HCT116 (cell line): ENCODE data around the gene THOP1. TPM values are rescaled to one million over a fixed set of nuclear protein-coding genes. Genes with fewer than 3 reads are reported as not detected.

Experiments
- ATAC-seq: fragments of 200-7000 bp; cut with Tn5 transposase; 2 replicates; pipeline ENCODE4 v1.9.1; 2020; ENCODE audit warnings: mild to moderate bottlenecking, moderate library complexity
- BruUV-seq: library from RNA; stranded (reverse); fragments of 400-500 nt; replicated peaks from 2 replicates; lab custom pipeline; 2021; lab: Mats Ljungman, UMichigan
- CTCF ChIA-PET: fragments of 300-600 bp; sonication (Branson Sonifier 250); formaldehyde crosslinking; loops from one replicate; lab custom pipeline; 2021; ENCODE audit warnings: antibody characterized with exemption; lab: Charles Lee
- POLR2A ChIA-PET: fragments of 300-600, 350-600 bp; sonication (Branson Sonifier 250); formaldehyde crosslinking; loops from one replicate; lab custom pipeline; 2021; ENCODE audit warnings: antibody characterized with exemption; lab: Charles Lee
- RAD21 ChIA-PET, 2 experiments: fragments of 300-600 bp; sonication (Branson Sonifier 250); formaldehyde crosslinking; loops; one replicate each; lab custom pipeline; 2023; ENCODE audit warnings: low total read pairs in 2 of 2; ENCODE audit not compliant: uncharacterized antibody in 2 of 2, unreplicated experiment in 2 of 2, low non-redundant PET in 1 of 2; lab: Charles Lee
- DNase-seq: peaks from one replicate; pipeline ENCODE4 v3.0.0-alpha.2; 2010; ENCODE audit warnings: low read depth, low spot score
- H2AFZ ChIP-seq: fragments of 200-600 bp; shearing (Covaris generic), sonication (generic); 2 replicates; pipeline ENCODE4 v1.6.1; 2017; ENCODE audit warnings: low read depth, mixed run types, mixed read lengths, antibody characterized with exemption, low read length; ENCODE audit not compliant: poor library complexity, severe bottlenecking
- H3K27ac ChIP-seq: 2 replicates; pipeline ENCODE4 v1.5.1; 2012; ENCODE audit warnings: low read depth, low read length
- H3K27me3 ChIP-seq: fragments of 200-600 bp; sonication (generic); 2 replicates; pipeline ENCODE4 v1.6.1; 2016; ENCODE audit warnings: mixed run types, low read length, mixed read lengths; ENCODE audit not compliant: insufficient read depth
- H3K36me3 ChIP-seq, 2 experiments: fragments of 200-500 bp in 1 of 2; fragments of 200-600 bp in 1 of 2; sonication (Bioruptor generic) in 1 of 2; sonication (generic) in 1 of 2; 2 replicates each; pipeline versions ENCODE4 v1.5.1 to v1.6.1; 2014 to 2016; ENCODE audit warnings: low read length in 2 of 2, inconsistent platforms in 1 of 2, mixed read lengths in 1 of 2, mixed run types in 1 of 2; ENCODE audit not compliant: insufficient read depth in 2 of 2, control insufficient read depth in 1 of 2
- H3K4me1 ChIP-seq, 2 experiments: fragments of 200-600 bp in 1 of 2; sonication (generic) in 1 of 2; 2 replicates each; pipeline versions ENCODE4 v1.5.1 to v1.6.1; 2012 to 2017; ENCODE audit warnings: low read length in 2 of 2, inconsistent platforms in 1 of 2, mild to moderate bottlenecking in 1 of 2, mixed read lengths in 1 of 2, mixed run types in 1 of 2, moderate library complexity in 1 of 2; ENCODE audit not compliant: insufficient read depth in 2 of 2, control insufficient read depth in 1 of 2
- H3K4me2 ChIP-seq: fragments of 200-600 bp; sonication (generic); 2 replicates; pipeline ENCODE4 v1.6.1; 2017; ENCODE audit warnings: mixed run types, low read length, mixed read lengths
- H3K4me3 ChIP-seq, 2 experiments: fragments of 200-600 bp in 1 of 2; sonication (generic) in 1 of 2; replicated peaks in 1 of 2; 2 replicates each; pipeline ENCODE4 v1.5.1; 2011 to 2016; ENCODE audit warnings: low read length in 2 of 2, control low read depth in 1 of 2, low read depth in 1 of 2, mild to moderate bottlenecking in 1 of 2, mixed read lengths in 1 of 2, mixed run types in 1 of 2
- H3K79me2 ChIP-seq: fragments of 200-600 bp; sonication (generic); 2 replicates; pipeline ENCODE4 v1.6.1; 2017; ENCODE audit warnings: mild to moderate bottlenecking, mixed run types, low read length, moderate library complexity, mixed read lengths; ENCODE audit not compliant: insufficient read depth
- H3K9ac ChIP-seq: fragments of 200-600 bp; sonication (generic); 2 replicates; pipeline ENCODE4 v1.6.1; 2016; ENCODE audit warnings: low read length, mixed read lengths
- H3K9me2 ChIP-seq: fragments of 200-600 bp; sonication (generic), shearing (Covaris generic); 2 replicates; pipeline ENCODE4 v1.6.1; 2017; ENCODE audit warnings: mixed run types, mild to moderate bottlenecking, moderate library complexity; ENCODE audit not compliant: insufficient read depth
- H3K9me3 ChIP-seq, 2 experiments: fragments of 200-500 bp in 1 of 2; fragments of 200-600 bp in 1 of 2; sonication (Bioruptor generic) in 1 of 2; sonication (generic) in 1 of 2; 2 replicates each; pipeline ENCODE4 v1.6.1; 2014 to 2017; ENCODE audit warnings: low read length in 2 of 2, mixed read lengths in 2 of 2, inconsistent platforms in 1 of 2, low read depth in 1 of 2, mild to moderate bottlenecking in 1 of 2, mixed run types in 1 of 2, moderate library complexity in 1 of 2; ENCODE audit not compliant: control insufficient read depth in 1 of 2, insufficient read depth in 1 of 2
- H4K20me1 ChIP-seq: fragments of 200-600 bp; sonication (generic), shearing (Covaris generic); 2 replicates; pipeline ENCODE4 v1.6.1; 2017; ENCODE audit warnings: mixed run types, mild to moderate bottlenecking, moderate library complexity; ENCODE audit not compliant: insufficient read depth
- CBX3 ChIP-seq: IDR thresholded peaks from 2 replicates; pipeline ENCODE4 v1.6.1; 2012; ENCODE audit warnings: low read depth
- RAD21 ChIP-seq: IDR thresholded peaks from 2 replicates; pipeline ENCODE4 v1.6.1; 2012; ENCODE audit warnings: low read depth, mild to moderate bottlenecking
- REST ChIP-seq: IDR thresholded peaks from 2 replicates; pipeline ENCODE4 v1.6.1; 2012; ENCODE audit warnings: low read depth
- ZFX ChIP-seq: fragments of 450-650 bp; IDR thresholded peaks from 2 replicates; pipeline ENCODE4 v1.6.1; 2017
- ZNF274 ChIP-seq: fragments of 200-500 bp; sonication (Bioruptor generic); IDR thresholded peaks from 2 replicates; pipeline ENCODE4 v1.6.1; 2014; ENCODE audit warnings: mild to moderate bottlenecking, low read depth, low read length, inconsistent platforms
- intact Hi-C: fragments of 100-400 bp; cut with micrococcal nuclease; formaldehyde crosslinking; loops from 2 replicates; pipeline ENCODE4 v1.10.0; 2022
- total RNA-seq: library from RNA; stranded (reverse); gene quantifications from one replicate; pipeline ENCODE4 v1.2.1, GENCODE V29; 2021; ENCODE audit not compliant: unreplicated experiment
- TF ChIP-seq, protein P1 (sequence below), 3 experiments: fragments of 200-600 bp in 1 of 3; sonication (generic) in 1 of 3; IDR thresholded peaks in 2 of 3; conservative IDR thresholded peaks in 1 of 3; 2 replicates each; pipeline ENCODE4 v1.5.1; 2012 to 2017; ENCODE audit warnings: low read depth in 2 of 3, low read length in 2 of 3, antibody characterized with exemption in 1 of 3, borderline replicate concordance in 1 of 3, control low read depth in 1 of 3, mild to moderate bottlenecking in 1 of 3, mixed read lengths in 1 of 3, mixed run types in 1 of 3, moderate library complexity in 1 of 3; ENCODE audit not compliant: insufficient read depth in 1 of 3

Gene THOP1
- total RNA-seq, 1 experiment from 2014 or later, result 201 TPM

- CTCF ChIA-PET, result interaction anchor here (0.9 to 1.7 kb wide), 3 partner anchors 9 to 46 kb away, joined by 3 to 5 read pairs (median 5); no protein-coding TSS in a partner anchor
- peak overlapping the region; percentile 67; the same call in 1 of the 2 replicates for H3K27ac ChIP-seq
- peaks cover 0 to 3% of the 10 kb centered on the region in 2 experiments; a peak in 1 of 4 replicates for H3K9me3 ChIP-seq
- TF ChIP-seq ZFX, result 0 out of 2 replicates have a peak, but pooled peaks have one; percentile 18
- no peak for TF ChIP-seq REST
- no peak for DNase-seq
- no peaks in the 10 kb centered on the region for H3K36me3 ChIP-seq
- peak overlapping the region; percentile 56 for H3K9ac ChIP-seq
- H3K79me2 ChIP-seq, result no peaks in the 10 kb centered on the region; the same call in 1 of the 2 replicates
- peak; percentile 20 for ATAC-seq
- no TSS peak for BruUV-seq
- peak overlapping the region; percentile 87 for H3K4me2 ChIP-seq
- H2AFZ ChIP-seq, result no peak overlapping the region
- intact Hi-C loops, result loop anchor here (10.0 kb wide), 1 partner anchor 93 kb away; no protein-coding TSS in a partner anchor
- H3K27me3 ChIP-seq, result no peaks in the 10 kb centered on the region
- RAD21 ChIA-PET, result no interaction called here
- H3K9me2 ChIP-seq, result no peaks in the 10 kb centered on the region
- peaks cover 0 to 12% of the 10 kb centered on the region in 2 experiments; a peak in 2 of 4 replicates for H3K4me1 ChIP-seq
- H3K4me3 ChIP-seq, result peak overlapping the region; percentile 53 to 64
- H4K20me1 ChIP-seq, result no peaks in the 10 kb centered on the region
- POLR2A ChIA-PET, result no interaction called here
These were observed 56.7 kb downstream of the THOP1 start for GRCh38 chr19:2841855-2842574.

DNA sequence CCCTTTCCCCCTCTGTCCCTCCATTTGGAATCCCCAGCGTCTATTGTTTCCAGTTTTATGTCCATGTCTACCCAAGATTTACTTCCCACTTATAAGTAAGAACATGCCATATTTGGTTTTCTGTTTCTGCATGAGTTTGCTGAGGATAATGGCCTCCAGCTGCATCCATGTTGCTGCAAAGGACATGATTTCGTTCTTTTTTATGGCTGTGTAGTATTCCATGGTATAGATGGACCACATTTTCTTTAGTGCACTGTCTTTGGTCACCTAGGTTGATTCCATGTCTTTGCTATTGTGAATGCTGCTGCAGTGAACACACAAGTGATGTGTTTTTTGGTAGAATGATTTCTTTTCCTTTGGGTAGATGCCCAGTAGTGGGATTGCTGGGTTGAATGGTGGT is 59.8 kb downstream of the THOP1 start:
- H3K36me3 ChIP-seq, result no peaks in the 10 kb centered on the region
- RAD21 ChIA-PET, result no interaction called here
- H3K9me2 ChIP-seq, result no peaks in the 10 kb centered on the region
- no peak overlapping the region for H3K4me2 ChIP-seq
- no peak overlapping the region for H2AFZ ChIP-seq
- H3K4me1 ChIP-seq, result peaks cover 0 to 12% of the 10 kb centered on the region in 2 experiments; a peak in 2 of 4 replicates
- CTCF ChIA-PET, result no interaction called here
- intact Hi-C loops, result loop anchor here (10.0 kb wide), 1 partner anchor 90 kb away; no protein-coding TSS in a partner anchor
- DNase-seq, result no peak
- ATAC-seq, result no peak
- POLR2A ChIA-PET, result no interaction called here
- no peaks in the 10 kb centered on the region for H4K20me1 ChIP-seq
- H3K4me3 ChIP-seq, result no peak overlapping the region
- peaks cover 0 to 8% of the 10 kb centered on the region in 2 experiments; a peak in 2 of 4 replicates for H3K9me3 ChIP-seq
- BruUV-seq, result no TSS peak
- H3K27ac ChIP-seq, result no peak overlapping the region
- TF ChIP-seq CBX3 (no peak), RAD21 (no peak), ZNF274 (no peak)
- TF ChIP-seq, protein P1, sequence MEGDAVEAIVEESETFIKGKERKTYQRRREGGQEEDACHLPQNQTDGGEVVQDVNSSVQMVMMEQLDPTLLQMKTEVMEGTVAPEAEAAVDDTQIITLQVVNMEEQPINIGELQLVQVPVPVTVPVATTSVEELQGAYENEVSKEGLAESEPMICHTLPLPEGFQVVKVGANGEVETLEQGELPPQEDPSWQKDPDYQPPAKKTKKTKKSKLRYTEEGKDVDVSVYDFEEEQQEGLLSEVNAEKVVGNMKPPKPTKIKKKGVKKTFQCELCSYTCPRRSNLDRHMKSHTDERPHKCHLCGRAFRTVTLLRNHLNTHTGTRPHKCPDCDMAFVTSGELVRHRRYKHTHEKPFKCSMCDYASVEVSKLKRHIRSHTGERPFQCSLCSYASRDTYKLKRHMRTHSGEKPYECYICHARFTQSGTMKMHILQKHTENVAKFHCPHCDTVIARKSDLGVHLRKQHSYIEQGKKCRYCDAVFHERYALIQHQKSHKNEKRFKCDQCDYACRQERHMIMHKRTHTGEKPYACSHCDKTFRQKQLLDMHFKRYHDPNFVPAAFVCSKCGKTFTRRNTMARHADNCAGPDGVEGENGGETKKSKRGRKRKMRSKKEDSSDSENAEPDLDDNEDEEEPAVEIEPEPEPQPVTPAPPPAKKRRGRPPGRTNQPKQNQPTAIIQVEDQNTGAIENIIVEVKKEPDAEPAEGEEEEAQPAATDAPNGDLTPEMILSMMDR (IDR thresholded peaks at IDR 0.05 in 2 of 3, conservative IDR thresholded peaks at IDR 0.05 in 1 of 3; ENCODE audit: borderline replicate concordance in 1 of 3, insufficient read depth in 1 of 3, low read depth in 2 of 3, low read length in 2 of 3), result no peak
- no peaks in the 10 kb centered on the region for H3K27me3 ChIP-seq
- no peak overlapping the region for H3K9ac ChIP-seq
- H3K79me2 ChIP-seq, result no peaks in the 10 kb centered on the region; the same call in 1 of the 2 replicates
